Smooth muscle cell (in vitro differentiated cells): Measurements from ENCODE around the gene C16orf95. TPM values are rescaled to one million over a fixed set of nuclear protein-coding genes. Genes with fewer than 3 reads are reported as not detected.

Source experiments
- DNase-seq: peaks from one replicate; lab custom pipeline; 2025; ENCODE audit not compliant: unreplicated experiment; lab: John Stamatoyannopoulos, UW
- H2AFZ ChIP-seq: fragments of 200-600 bp; sonication (generic); 2 replicates; pipeline ENCODE4 v1.6.0; 2016; ENCODE audit warnings: antibody characterized with exemption, low read depth, mild to moderate bottlenecking
- H3F3A ChIP-seq: fragments of 200-600 bp; sonication (generic); 2 replicates; pipeline ENCODE4 v1.6.0; 2017; ENCODE audit warnings: antibody characterized with exemption, low read depth
- H3K27ac ChIP-seq: fragments of 200-600 bp; sonication (generic); 2 replicates; pipeline ENCODE4 v1.5.1; 2016; ENCODE audit warnings: low read depth, mild to moderate bottlenecking
- H3K27me3 ChIP-seq: fragments of 200-600 bp; sonication (generic); 2 replicates; pipeline ENCODE4 v1.6.1; 2016; ENCODE audit warnings: low read depth, mild to moderate bottlenecking
- H3K36me3 ChIP-seq: fragments of 200-600 bp; sonication (generic); 2 replicates; pipeline ENCODE4 v1.5.1; 2016; ENCODE audit warnings: low read depth
- H3K4me1 ChIP-seq: fragments of 200-600 bp; sonication (generic); 2 replicates; pipeline ENCODE4 v1.5.1; 2016; ENCODE audit warnings: low read depth
- H3K4me2 ChIP-seq: fragments of 200-600 bp; sonication (generic); 2 replicates; pipeline ENCODE4 v1.6.0; 2016; ENCODE audit warnings: mild to moderate bottlenecking
- H3K4me3 ChIP-seq: fragments of 200-600 bp; sonication (generic); 2 replicates; pipeline ENCODE4 v1.5.1; 2016; ENCODE audit warnings: mild to moderate bottlenecking
- H3K79me2 ChIP-seq: fragments of 200-600 bp; sonication (generic); 2 replicates; pipeline ENCODE4 v1.6.0; 2016; ENCODE audit warnings: low read depth, mild to moderate bottlenecking
- H3K9ac ChIP-seq: fragments of 200-600 bp; sonication (generic); 2 replicates; pipeline ENCODE4 v1.6.0; 2016; ENCODE audit warnings: low read depth
- H3K9me3 ChIP-seq: fragments of 200-600 bp; sonication (generic); replicated peaks from 2 replicates; pipeline ENCODE4 v1.5.1; 2016; ENCODE audit warnings: low read depth
- H4K20me1 ChIP-seq: fragments of 200-600 bp; sonication (generic); 2 replicates; pipeline ENCODE4 v1.6.0; 2016; ENCODE audit warnings: low read depth
- WGBS: methylation state at CpG from one replicate; pipeline ENCODE4 v1.1.7; 2016; ENCODE audit warnings: low lambda C conversion rate; 5-methylcytosine and 5-hydroxymethylcytosine counted together
- polyA plus RNA-seq: library from polyadenylated mRNA; unstranded; fragments of >200 nt; fragmentation: Nextera tagmentation; extraction: Ambion mirVana; gene quantifications from 2 replicates; pipeline ENCODE4 v1.2.1, GENCODE V29; 2016
- total RNA-seq: library from RNA; depleted of rRNA; stranded (reverse); fragments of >200 nt; gene quantifications from 2 replicates; pipeline ENCODE4 v1.2.3, GENCODE V29; 2014
- TF ChIP-seq, protein P1 (sequence below): fragments of 200-600 bp; sonication (generic); IDR thresholded peaks from 2 replicates; pipeline ENCODE4 v1.5.1; 2017; ENCODE audit warnings: borderline replicate concordance, mild to moderate bottlenecking, antibody characterized with exemption; ENCODE audit not compliant: insufficient read depth, poor library complexity, severe bottlenecking

Gene C16orf95
- total and polyA plus RNA-seq, 2 experiments from 2014 or later, result 7.7 to 8.0 TPM

DNA sequence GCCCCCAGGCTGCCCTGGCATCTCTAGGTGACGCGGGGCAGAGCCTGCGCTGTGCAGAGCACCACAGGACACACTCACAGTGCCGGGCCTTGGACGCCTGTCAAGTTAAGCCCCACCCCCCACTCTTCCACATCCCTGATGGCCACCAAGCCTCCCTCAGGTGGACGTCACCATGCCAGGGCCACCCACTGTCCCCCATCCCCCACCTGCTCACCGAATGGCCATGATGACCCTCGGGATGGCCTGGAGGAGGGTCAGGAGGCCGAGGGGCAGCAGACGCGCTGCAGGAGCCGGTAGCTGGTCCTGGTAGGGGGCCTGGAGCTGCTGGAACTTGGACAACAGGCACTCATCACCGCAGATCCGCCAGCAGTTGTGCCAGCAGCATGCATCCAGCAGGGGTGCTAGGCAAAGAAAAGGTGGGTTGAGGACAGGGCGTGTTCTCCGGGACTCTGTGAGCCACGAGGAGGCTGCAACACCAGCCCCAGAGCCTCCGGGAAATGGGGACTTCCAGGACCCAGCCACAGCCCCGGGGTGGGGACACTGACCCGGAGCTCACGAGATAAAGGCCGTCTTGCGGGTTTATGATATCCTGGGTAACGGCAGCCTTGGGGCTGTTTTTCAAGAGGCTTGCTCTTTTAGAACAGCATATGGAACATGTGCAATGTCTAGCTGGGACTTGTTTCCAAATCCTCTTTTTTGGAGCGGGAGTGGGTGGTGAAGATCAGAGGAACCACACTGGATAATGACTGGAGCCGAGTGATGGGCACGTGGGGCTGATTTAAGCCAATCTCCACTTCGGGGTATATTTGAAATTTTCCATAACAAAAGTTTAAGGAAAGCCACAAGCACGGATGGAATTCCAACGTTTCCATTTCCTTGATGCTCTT lies 11.4 kb downstream of the C16orf95 start:
- Histone ChIP-seq H3K4me1 (no peaks in the 10 kb centered on the region), H3K9me3 (no peaks in the 10 kb centered on the region), H3K36me3 (no peaks in the 10 kb centered on the region), H3F3A (no peaks in the 10 kb centered on the region), H3K9ac (no peak overlapping the region), H3K4me2 (peak overlapping the region; percentile 34), H2AFZ (no peak overlapping the region), H4K20me1 (no peaks in the 10 kb centered on the region), H3K27me3 (no peaks in the 10 kb centered on the region), H3K79me2 (no peaks in the 10 kb centered on the region), H3K27ac (no peak overlapping the region), H3K4me3 (no peak overlapping the region)
- 56% methylated on average over 30 of the region's 30 CpGs for WGBS
- TF ChIP-seq, protein P1, sequence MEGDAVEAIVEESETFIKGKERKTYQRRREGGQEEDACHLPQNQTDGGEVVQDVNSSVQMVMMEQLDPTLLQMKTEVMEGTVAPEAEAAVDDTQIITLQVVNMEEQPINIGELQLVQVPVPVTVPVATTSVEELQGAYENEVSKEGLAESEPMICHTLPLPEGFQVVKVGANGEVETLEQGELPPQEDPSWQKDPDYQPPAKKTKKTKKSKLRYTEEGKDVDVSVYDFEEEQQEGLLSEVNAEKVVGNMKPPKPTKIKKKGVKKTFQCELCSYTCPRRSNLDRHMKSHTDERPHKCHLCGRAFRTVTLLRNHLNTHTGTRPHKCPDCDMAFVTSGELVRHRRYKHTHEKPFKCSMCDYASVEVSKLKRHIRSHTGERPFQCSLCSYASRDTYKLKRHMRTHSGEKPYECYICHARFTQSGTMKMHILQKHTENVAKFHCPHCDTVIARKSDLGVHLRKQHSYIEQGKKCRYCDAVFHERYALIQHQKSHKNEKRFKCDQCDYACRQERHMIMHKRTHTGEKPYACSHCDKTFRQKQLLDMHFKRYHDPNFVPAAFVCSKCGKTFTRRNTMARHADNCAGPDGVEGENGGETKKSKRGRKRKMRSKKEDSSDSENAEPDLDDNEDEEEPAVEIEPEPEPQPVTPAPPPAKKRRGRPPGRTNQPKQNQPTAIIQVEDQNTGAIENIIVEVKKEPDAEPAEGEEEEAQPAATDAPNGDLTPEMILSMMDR, result no peak
- no peak for DNase-seq

- no peak overlapping the region for H3K4me2 ChIP-seq
- H3K27me3 ChIP-seq, result no peaks in the 10 kb centered on the region
- H3K27ac ChIP-seq, result no peak overlapping the region
- H3K36me3 ChIP-seq, result no peaks in the 10 kb centered on the region
- no peaks in the 10 kb centered on the region for H4K20me1 ChIP-seq
- no peak overlapping the region for H3K9ac ChIP-seq
- H3F3A ChIP-seq, result no peaks in the 10 kb centered on the region
- no peaks in the 10 kb centered on the region for H3K4me1 ChIP-seq
- TF ChIP-seq, protein P1, result no peak
- H3K79me2 ChIP-seq, result no peaks in the 10 kb centered on the region
- no peak for DNase-seq
- no peak overlapping the region for H2AFZ ChIP-seq
- no peaks in the 10 kb centered on the region for H3K9me3 ChIP-seq
- WGBS, result 85% methylated on average over 10 of the region's 10 CpGs
- no peak overlapping the region for H3K4me3 ChIP-seq
Measured at GRCh38 chr16:87304951-87305350, 12.2 kb downstream of the C16orf95 start.

- 100% methylated on average over 4 of the region's 4 CpGs for WGBS
- H3K9me3 ChIP-seq, result no peaks in the 10 kb centered on the region
- TF ChIP-seq, protein P1, result no peak
Measured at GRCh38 chr16:87303962-87304521, 13.2 kb downstream of the C16orf95 start.

More at GRCh38 chr16:87303962-87304521, 13.2 kb downstream of the C16orf95 start:
- H3K27me3 ChIP-seq, result no peaks in the 10 kb centered on the region
- no peak overlapping the region for H3K4me3 ChIP-seq
- H3K79me2 ChIP-seq, result no peaks in the 10 kb centered on the region
- H3K9ac ChIP-seq, result no peak overlapping the region
- H3K27ac ChIP-seq, result no peak overlapping the region
- no peaks in the 10 kb centered on the region for H4K20me1 ChIP-seq
- no peak overlapping the region for H3K4me2 ChIP-seq
- no peaks in the 10 kb centered on the region for H3K4me1 ChIP-seq
- H3K36me3 ChIP-seq, result no peaks in the 10 kb centered on the region
- no peak overlapping the region for H2AFZ ChIP-seq
- H3F3A ChIP-seq, result no peaks in the 10 kb centered on the region
- DNase-seq, result no peak
